Measurements from ENCODE around the gene NSG2.

The NSG2 gene

DNA sequence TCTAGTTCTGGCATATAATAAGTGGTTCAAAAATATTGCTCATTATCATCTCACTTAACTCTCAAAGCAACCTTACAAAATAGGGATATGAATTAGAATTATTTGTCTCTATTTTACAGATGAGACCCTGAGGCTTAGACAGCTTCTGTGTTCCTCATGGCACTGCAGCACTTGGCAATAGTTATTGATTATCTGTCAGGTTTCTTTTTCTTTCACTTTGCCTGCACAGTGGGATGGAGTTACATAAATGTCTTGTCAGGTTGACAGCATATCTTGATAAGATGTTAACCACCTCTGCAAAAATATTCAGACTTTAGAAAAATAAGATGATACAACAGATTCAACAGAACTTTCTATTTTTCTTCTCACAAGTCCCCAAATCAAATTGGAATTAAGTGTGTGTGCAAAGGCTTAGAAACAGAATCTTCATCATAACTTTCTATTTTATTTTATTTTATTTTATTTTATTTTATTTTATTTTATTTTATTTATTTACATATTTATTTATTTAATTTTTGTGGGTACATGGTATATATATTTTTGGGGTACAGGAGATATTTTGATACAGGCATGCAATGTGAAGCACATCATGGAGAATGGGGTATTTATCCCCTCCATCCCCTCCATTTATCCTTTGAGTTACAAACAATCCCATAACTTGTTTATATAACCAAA, 17.7 kb downstream of the NSG2 start:
- H3K27ac ChIP-seq: no peak overlapping the region
- TF ChIP-seq ZFX (IDR thresholded peaks at IDR 0.05; ENCODE audit: borderline replicate concordance): no peak
- TF ChIP-seq, protein P1, sequence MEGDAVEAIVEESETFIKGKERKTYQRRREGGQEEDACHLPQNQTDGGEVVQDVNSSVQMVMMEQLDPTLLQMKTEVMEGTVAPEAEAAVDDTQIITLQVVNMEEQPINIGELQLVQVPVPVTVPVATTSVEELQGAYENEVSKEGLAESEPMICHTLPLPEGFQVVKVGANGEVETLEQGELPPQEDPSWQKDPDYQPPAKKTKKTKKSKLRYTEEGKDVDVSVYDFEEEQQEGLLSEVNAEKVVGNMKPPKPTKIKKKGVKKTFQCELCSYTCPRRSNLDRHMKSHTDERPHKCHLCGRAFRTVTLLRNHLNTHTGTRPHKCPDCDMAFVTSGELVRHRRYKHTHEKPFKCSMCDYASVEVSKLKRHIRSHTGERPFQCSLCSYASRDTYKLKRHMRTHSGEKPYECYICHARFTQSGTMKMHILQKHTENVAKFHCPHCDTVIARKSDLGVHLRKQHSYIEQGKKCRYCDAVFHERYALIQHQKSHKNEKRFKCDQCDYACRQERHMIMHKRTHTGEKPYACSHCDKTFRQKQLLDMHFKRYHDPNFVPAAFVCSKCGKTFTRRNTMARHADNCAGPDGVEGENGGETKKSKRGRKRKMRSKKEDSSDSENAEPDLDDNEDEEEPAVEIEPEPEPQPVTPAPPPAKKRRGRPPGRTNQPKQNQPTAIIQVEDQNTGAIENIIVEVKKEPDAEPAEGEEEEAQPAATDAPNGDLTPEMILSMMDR (IDR thresholded peaks at IDR 0.05): no peak

DNA sequence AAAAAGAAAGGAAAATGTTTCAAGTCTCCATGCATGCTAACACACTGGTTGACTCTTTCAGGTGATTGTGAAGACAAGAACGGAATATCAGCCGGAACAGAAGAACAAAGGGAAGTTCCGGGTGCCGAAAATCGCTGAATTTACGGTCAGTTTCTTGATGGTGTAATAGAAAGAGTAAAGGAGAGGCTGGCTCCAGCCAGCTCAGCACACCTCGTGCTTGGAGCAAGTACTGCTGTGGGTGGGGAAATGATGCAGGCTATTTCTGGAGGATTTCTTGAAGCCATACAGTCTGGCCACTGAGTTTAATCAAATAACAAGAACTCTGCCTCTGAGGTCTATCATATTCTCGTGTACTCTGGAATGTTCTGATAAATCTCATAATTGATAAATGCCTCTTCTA, 18.7 kb downstream of the NSG2 start:
- TF ChIP-seq, protein P1 (IDR thresholded peaks at IDR 0.05): no peak
- no peak for TF ChIP-seq ZFX (IDR thresholded peaks at IDR 0.05; ENCODE audit: borderline replicate concordance)
- no peak overlapping the region for H3K27ac ChIP-seq

DNA sequence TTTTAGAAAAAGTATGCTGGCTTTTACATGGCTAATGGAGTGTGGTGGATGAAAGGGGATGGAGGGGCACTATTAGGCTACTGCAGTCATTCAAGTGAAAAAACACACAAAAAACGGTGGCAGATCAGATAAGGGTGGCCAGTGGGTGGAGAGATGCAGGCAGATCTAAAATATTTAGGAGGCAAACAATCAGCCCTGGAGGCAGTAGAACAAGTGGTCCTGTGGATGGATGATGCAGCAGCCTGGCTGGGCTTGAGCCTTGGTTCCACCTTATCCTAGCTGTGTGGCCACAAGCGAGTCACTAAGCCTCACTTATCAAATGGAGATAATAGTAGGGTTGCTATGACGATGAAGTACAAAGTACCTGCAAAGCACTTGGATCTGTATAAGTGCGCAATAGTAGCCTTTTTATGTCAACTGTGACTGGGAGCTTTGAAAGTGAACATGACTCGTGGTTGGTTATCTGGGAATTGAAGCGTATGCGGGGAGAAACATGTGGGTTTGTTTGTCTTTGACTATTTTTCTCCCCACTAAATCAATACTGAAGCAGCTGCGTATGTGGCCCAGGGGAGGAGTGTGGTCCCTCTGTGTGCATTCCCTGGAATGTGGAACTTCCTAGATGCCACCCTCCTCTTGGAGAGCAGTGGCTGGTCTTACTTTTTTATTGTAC, 20.2 kb downstream of the NSG2 start:
- no peak for TF ChIP-seq ZFX (IDR thresholded peaks at IDR 0.05; ENCODE audit: borderline replicate concordance)
- TF ChIP-seq, protein P1 (IDR thresholded peaks at IDR 0.05): no peak
- H3K27ac ChIP-seq: no peak overlapping the region

DNA sequence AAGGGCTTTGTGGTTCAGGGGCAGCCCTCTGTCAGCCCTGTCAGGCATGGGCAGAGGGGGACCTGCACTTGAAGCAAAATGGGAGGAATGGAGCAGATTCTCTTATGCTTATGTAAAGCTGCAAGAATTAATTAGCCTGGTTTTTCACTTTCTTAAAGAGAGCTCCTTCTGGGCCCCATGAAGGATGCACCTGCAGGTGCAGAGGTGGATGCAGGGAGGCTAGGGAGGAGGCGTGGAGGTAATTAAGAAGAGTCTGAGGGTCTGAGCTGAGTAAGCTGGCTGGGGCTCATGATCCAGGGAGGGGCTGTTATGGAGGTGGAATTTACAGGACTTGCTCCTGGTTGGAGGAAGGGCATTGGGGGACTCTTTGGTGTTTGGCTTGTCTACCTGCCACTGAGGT, 22.0 kb downstream of the NSG2 start:
- no peak for TF ChIP-seq ZFX (IDR thresholded peaks at IDR 0.05; ENCODE audit: borderline replicate concordance)
- TF ChIP-seq, protein P1 (IDR thresholded peaks at IDR 0.05): no peak
- no peak overlapping the region for H3K27ac ChIP-seq

DNA sequence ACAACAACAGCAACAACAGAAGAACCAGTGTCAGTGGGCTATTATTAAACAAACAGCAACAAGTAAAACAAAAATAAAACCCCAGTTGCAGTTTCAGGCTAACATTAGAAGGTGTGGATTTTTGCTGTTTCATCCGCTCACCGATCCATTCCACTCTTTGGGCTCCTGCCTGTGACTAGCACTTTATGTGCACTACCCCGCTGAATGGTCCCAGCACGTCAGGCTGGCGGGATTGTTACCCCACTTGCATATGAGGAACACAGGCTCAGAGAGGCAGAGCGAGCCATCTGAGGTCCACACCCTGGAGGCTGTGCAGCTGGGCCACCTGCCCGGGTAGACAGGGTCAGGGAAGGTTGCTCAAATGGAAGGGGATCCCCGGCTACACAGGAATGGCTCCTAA, 26.0 kb downstream of the NSG2 start:
- H3K27ac ChIP-seq: no peak overlapping the region
- TF ChIP-seq ZFX (IDR thresholded peaks at IDR 0.05; ENCODE audit: borderline replicate concordance): no peak
- TF ChIP-seq, protein P1 (IDR thresholded peaks at IDR 0.05): no peak

DNA sequence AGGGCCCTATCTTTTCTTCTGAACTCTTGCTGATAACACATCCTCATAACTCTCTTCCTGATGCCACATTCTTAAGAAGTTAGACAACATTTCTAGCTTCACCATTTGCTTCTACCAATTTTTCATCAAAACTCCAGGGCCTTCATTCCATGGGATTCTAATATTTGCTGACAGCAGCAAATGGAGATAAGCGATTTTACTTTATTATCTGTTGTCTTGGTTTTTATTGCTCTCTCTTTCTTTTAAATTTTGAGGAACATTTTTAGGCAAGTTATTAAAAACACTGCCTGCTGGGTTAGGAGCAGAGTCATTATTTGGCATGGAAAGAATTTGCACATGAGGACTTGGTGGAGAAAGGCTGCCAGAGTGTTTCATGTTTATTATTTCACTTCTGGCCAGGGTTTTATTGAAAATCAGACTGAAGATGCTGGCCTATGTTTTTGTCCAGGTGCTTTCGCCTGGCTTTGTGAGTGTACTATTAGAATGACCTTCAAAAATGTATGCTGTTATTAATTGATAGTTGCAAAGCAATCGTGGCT, 27.7 kb downstream of the NSG2 start:
- no peak overlapping the region for H3K27ac ChIP-seq
- no peak for TF ChIP-seq ZFX (IDR thresholded peaks at IDR 0.05; ENCODE audit: borderline replicate concordance)
- TF ChIP-seq, protein P1 (IDR thresholded peaks at IDR 0.05): no peak

DNA sequence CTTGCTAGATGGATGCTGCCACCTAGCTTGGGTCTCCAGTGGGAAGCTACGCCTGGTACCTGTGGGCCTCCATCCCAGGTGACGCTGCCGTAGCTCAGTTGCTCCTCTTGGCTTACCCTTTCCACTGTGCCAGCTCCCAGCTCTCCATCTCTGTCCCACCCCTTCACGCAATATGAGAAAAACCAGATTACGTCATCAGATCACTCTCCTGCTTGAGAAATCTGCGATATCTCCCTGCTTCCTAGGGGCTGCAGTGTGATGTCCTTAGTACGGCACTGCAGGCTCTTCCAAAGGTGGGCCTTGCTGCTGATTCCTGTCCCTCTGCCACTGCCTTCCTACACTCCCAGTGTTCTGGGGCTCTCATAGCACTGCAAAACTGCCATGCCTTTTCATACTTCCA, 28.9 kb downstream of the NSG2 start:
- TF ChIP-seq, protein P1 (IDR thresholded peaks at IDR 0.05): no peak
- no peak for TF ChIP-seq ZFX (IDR thresholded peaks at IDR 0.05; ENCODE audit: borderline replicate concordance)
- no peak overlapping the region for H3K27ac ChIP-seq
